SK-N-SH (cell line): ENCODE data around the gene SRF.
"Not testable (repeated sequence)": the region's sequence is repeated elsewhere in the genome, so short reads cannot be mapped to it uniquely, and the experiment has no call there.

Source experiments
- CHD2 ChIP-seq: fragments of 150-350 bp; IDR thresholded peaks from 2 replicates; pipeline ENCODE4 v1.6.1; 2018; ENCODE audit warnings: low read length; ENCODE audit not compliant: partially characterized antibody
- CTCF ChIP-seq: fragments of 200-600 bp; sonication (generic); IDR thresholded peaks from 2 replicates; pipeline ENCODE4 v1.6.1; 2017; ENCODE audit warnings: antibody characterized with exemption, mild to moderate bottlenecking, moderate library complexity
- EZH2phosphoT487 ChIP-seq: fragments of 200-600 bp; sonication (generic); IDR thresholded peaks from 2 replicates; pipeline ENCODE4 v1.6.1; 2017; ENCODE audit warnings: low read depth, mixed run types, mild to moderate bottlenecking, antibody characterized with exemption, moderate library complexity, borderline replicate concordance
- FOXJ3 ChIP-seq: sonication (generic); formaldehyde crosslinking; IDR thresholded peaks from 2 replicates; pipeline ENCODE4 v1.5.1; 2020; ENCODE audit warnings: mild to moderate bottlenecking, missing genetic modification reagents
- PBX3 ChIP-seq: IDR thresholded peaks from 2 replicates; pipeline ENCODE4; 2012
- RFX5 ChIP-seq: IDR thresholded peaks from 2 replicates; pipeline ENCODE4 v1.6.1; 2012; ENCODE audit warnings: mild to moderate bottlenecking, improper control_type of control experiment, low read length
- RXRA ChIP-seq: IDR thresholded peaks from 2 replicates; pipeline ENCODE4 v1.4.0; 2012; ENCODE audit warnings: low read depth, mild to moderate bottlenecking, borderline replicate concordance
- TCF12 ChIP-seq: IDR thresholded peaks from 2 replicates; pipeline ENCODE4 v1.4.0; 2012

GRCh38 chr6:43139973-43140372 lies 31.1 kb upstream of the SRF start:
- TF ChIP-seq CTCF, RFX5, FOXJ3, CHD2, PBX3, EZH2phosphoT487, RXRA, TCF12: not testable (repeated sequence)
